Left forelimb (tissue), 1 donor: ENCODE results near the gene RPAP2.

Source experiments
- DNase-seq: peaks from one replicate; pipeline ENCODE4 v3.0.0-alpha.2; 2018; ENCODE audit warnings: low spot score

The RPAP2 gene

DNA sequence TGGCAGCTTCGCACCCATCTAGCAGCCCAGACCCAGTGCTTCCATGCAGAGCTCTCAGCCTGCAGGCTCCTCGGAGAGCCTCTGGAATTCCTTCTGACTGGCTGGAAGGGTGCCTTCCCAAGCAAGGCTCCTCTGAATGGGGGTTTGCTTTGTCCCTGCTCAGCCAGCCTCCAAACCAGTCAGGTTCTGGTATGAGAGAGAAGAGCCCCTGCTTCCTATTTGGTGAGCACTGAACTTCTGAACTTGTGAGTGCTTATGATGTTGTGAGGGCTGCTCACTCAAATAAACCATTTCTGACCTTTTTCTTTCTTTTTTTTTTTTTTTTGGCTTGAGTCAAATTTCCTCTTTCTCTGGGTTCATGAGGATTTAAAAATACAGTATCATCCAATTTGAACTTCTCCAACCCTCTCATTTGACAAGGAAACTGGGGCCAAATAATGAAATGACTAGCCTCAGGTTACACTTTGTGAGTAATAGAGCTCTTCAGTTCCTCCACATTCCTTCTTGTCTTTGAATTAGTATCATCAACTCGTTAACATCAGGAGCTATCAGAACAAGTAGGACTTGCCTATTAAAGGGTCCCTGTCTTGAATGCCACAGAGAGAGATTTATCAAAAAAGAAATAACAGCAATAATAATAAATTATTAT, 148.3 kb downstream of the RPAP2 start:
- no peak for DNase-seq

DNA sequence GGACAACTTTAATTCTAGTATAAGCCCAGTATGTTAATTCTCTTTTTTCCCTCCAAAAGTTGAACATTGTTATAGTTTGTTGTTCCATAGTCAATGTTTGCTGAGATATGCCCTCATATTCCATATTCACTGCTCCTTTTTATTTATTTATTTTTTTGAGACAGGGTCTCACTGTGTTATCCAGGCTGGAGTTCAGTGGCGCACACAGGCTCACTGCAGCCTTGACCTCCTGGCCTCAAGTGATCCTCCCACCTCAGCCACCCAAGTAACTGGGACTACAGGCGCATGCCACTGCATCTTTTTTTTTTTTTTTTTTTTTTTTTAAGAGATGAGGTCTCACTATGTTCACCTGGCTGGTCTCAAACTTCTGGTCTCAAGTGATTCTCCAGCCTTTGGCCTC, 149.1 kb downstream of the RPAP2 start:
- no peak for DNase-seq
